Measurements from ENCODE around the gene PTPRN2. TPM values are rescaled to one million over a fixed set of nuclear protein-coding genes. Genes with fewer than 3 reads are reported as not detected.

PTPRN2 gene
- total and polyA plus RNA-seq, 2 of the 13 experiments (the other 11 are each of a cell fraction or from before 2014, with no cell fraction given) = 2.5 to 24.2 TPM

DNA sequence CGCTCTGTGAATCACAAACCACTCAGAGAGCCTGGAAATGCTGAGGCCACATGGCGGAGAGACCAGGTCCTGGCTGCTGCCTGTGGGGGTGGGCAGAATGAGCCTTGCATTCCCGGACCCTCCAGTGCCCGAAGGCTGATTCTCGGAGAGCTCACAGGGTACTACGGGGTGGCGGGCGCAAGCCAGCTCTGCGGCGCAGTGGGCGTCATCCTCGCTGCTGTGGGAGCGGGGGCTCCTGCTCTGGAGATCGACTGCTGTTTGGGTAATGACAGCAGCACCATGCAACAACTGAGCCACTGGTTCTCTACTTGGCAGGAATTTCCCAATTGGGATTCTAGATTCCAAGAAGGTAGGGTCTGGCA, 108.0 kb downstream of the PTPRN2 start (continued):
- TF ChIP-seq ZNF609 (CRISPR knock-in tag; IDR thresholded peaks at IDR 0.05; ENCODE audit: borderline replicate concordance) = no peak
- TF ChIP-seq TFDP1 (CRISPR knock-in tag; IDR thresholded peaks at IDR 0.05; ENCODE audit: borderline replicate concordance) = no peak
- no peak for TF ChIP-seq MAFG (CRISPR knock-in tag; IDR thresholded peaks at IDR 0.05)
- TF ChIP-seq ZNF782 (CRISPR knock-in tag; IDR thresholded peaks at IDR 0.05; ENCODE audit: borderline replicate concordance) = no peak
- TF ChIP-seq TSC22D2 (CRISPR knock-in tag; IDR thresholded peaks at IDR 0.05; ENCODE audit: borderline replicate concordance) = no peak
- TF ChIP-seq KDM6A (CRISPR knock-in tag; IDR thresholded peaks at IDR 0.05; ENCODE audit: low read depth) = no peak

GRCh38 chr7:158479021-158479663, 108.5 kb downstream of the PTPRN2 start:
- H3K27ac ChIP-seq (ENCODE audit: extremely low read length, insufficient read depth, low read length) = no peak overlapping the region
- ATAC-seq (no peak), FAIRE-seq (no peak), DNase-seq (ENCODE audit: low spot score) (no peak)
- H3K4me3 ChIP-seq (replicated peaks in 1 of 3; ENCODE audit: insufficient read depth in 1 of 3, low read depth in 2 of 3, low read length in 3 of 3) = no peak overlapping the region
- no peaks in the 10 kb centered on the region for H3K9me3 ChIP-seq (ENCODE audit: low read length)
- WGBS (ENCODE audit: low lambda C conversion rate) = 88% methylated on average over 18 of the region's 20 CpGs
- TF ChIP-seq MAFG (CRISPR knock-in tag; IDR thresholded peaks at IDR 0.05) = no peak
- TF ChIP-seq ZNF7 (CRISPR knock-in tag; IDR thresholded peaks at IDR 0.05) = no peak
- no peak for TF ChIP-seq MBNL3 (CRISPR knock-in tag; conservative IDR thresholded peaks at IDR 0.05)
- no peak for TF ChIP-seq ATF7-NPFF (CRISPR knock-in tag; IDR thresholded peaks at IDR 0.05; ENCODE audit: low read depth)
- no peak for TF ChIP-seq ZFX (CRISPR knock-in tag; IDR thresholded peaks at IDR 0.05; ENCODE audit: low read depth)
- TF ChIP-seq SIX4 (CRISPR knock-in tag; IDR thresholded peaks at IDR 0.05) = no peak
- no peak for TF ChIP-seq FOSL2 (CRISPR knock-in tag; IDR thresholded peaks at IDR 0.05)
- no peak for TF ChIP-seq ZNF24 (IDR thresholded peaks at IDR 0.05)
- no peak for TF ChIP-seq GATAD2A (CRISPR knock-in tag; IDR thresholded peaks at IDR 0.05)
- TF ChIP-seq NR2C2 (CRISPR knock-in tag; IDR thresholded peaks at IDR 0.05; ENCODE audit: borderline replicate concordance) = no peak
- TF ChIP-seq SMAD3 (CRISPR knock-in tag; IDR thresholded peaks at IDR 0.05) = no peak
- TF ChIP-seq ZNF761 (CRISPR knock-in tag; conservative IDR thresholded peaks at IDR 0.05) = no peak
- TF ChIP-seq ZNF484 (CRISPR knock-in tag; IDR thresholded peaks at IDR 0.05; ENCODE audit: borderline replicate concordance, low read depth) = no peak
- H4K20me1 ChIP-seq (ENCODE audit: insufficient read depth, low read length) = peaks cover 20% of the 10 kb centered on the region; the same call in 1 of the 2 replicates
- no peak overlapping the region for H3K9ac ChIP-seq (ENCODE audit: insufficient read depth, low read depth, low read length)
- ChIA-PET CTCF (ENCODE audit: low intra/inter-chr PET ratio, low total read pairs) (no interaction called here), POLR2A (no interaction called here)
- no peaks in the 10 kb centered on the region for H3K79me2 ChIP-seq (ENCODE audit: insufficient read depth, low read length)
- no TSS peak for BruUV-seq (replicated peaks)
- intact Hi-C loops (cut with micrococcal nuclease; ENCODE audit: unreplicated experiment) (no loop called here), in situ Hi-C loops (cut with HindIII; ENCODE audit: extremely low pct_ligation_motif_present, low pct_unique_long_range_greater_than_20kb) (no loop called here)
- H2AFZ ChIP-seq (ENCODE audit: low read length) = no peak overlapping the region
- H3K4me2 ChIP-seq (ENCODE audit: low read depth, low read length) = no peak overlapping the region
- no peaks in the 10 kb centered on the region for H3K27me3 ChIP-seq (ENCODE audit: control insufficient read depth in 1 of 2, insufficient read depth in 2 of 2, low read length in 2 of 2)
- no peaks in the 10 kb centered on the region for H3K4me1 ChIP-seq (ENCODE audit: insufficient read depth, low read length)
- H3K36me3 ChIP-seq (replicated peaks in 1 of 2; ENCODE audit: control insufficient read depth in 1 of 2, insufficient read depth in 2 of 2, low read length in 2 of 2) = no peaks in the 10 kb centered on the region; a peak in 1 of 5 replicates
